ENCODE results near the gene STOM.

- peak; percentile 80 for TF ChIP-seq CTCF (conservative IDR thresholded peaks at IDR 0.05)
- TF ChIP-seq EZH2 (IDR thresholded peaks at IDR 0.05; ENCODE audit: low read depth) = no peak
Observed at GRCh38 chr9:121399883-121400607, 30.0 kb upstream of the STOM start.
